CMK (cell line): ENCODE measurements around the gene JKAMP.

Source experiments
- DNase-seq: peaks from one replicate; pipeline ENCODE4 v3.0.0-alpha.2; 2010; ENCODE audit warnings: low read depth

JKAMP gene

GRCh38 chr14:59541731-59542130 is 57.4 kb downstream of the JKAMP start:
- DNase-seq: no peak

- DNase-seq: no peak
These were observed 59.6 kb downstream of the JKAMP start for GRCh38 chr14:59543873-59544272.

- no peak for DNase-seq
These were observed 63.0 kb downstream of the JKAMP start for GRCh38 chr14:59547310-59547709.
